Activated CD4-positive, alpha-beta T cell treated with anti-CD3 and anti-CD28 coated beads, Interleukin-2, amount 50 U/mL, for 1 hour (primary cell): Measurements from ENCODE around the gene BOK.
"Not testable (repeated sequence)": the region's sequence is repeated elsewhere in the genome, so short reads cannot be mapped to it uniquely, and the experiment has no call there.

Source experiments
- DNase-seq: peaks from one replicate; pipeline ENCODE4 v3.0.0-alpha.2; 2020

The BOK gene, protein sequence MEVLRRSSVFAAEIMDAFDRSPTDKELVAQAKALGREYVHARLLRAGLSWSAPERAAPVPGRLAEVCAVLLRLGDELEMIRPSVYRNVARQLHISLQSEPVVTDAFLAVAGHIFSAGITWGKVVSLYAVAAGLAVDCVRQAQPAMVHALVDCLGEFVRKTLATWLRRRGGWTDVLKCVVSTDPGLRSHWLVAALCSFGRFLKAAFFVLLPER

DNA sequence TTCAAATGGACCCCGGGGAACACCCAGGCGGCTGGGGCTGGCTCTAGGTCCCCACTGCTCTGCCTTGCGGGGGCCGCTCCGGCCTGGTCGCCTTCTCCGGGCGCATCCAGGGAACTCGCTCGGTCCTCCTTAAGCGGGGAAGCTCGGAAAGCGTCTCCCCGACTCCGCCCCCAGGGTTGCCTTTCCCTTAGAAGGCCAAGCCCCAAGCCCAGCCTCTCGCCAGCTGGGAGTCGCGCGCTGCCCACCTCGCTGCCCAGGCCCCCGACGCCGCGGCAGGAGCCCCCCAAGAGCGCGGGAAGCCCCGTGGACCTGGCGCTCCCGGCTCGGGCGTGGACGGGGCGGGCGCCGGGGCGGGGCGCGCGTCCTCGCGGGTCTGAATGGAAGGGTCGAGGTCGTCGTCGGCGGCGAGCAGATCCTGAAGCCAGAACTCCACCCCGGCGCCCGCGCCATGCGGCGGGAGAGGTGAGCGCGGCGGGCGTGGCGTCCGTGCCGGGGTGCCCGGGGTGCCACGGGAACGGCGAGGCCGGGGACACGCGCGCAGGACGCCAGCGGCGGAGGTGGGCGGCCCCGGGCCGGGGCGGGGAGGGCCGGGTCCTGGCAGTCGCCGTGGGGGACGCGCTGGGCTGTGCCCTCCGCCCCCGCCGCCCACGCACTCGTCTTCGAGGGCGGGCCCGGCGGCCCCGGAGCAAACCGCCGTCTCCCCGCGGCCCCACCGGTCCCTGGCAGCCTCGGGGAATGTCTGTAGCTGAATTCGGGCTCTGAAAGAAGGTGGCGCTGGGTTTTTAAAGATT, at the start of gene BOK:
Gene BOK (plus strand): TSS at position 214 of the 791 bp plus-strand sequence. CDS start 739 bp downstream, outside the sequence.
- no peak for DNase-seq

DNA sequence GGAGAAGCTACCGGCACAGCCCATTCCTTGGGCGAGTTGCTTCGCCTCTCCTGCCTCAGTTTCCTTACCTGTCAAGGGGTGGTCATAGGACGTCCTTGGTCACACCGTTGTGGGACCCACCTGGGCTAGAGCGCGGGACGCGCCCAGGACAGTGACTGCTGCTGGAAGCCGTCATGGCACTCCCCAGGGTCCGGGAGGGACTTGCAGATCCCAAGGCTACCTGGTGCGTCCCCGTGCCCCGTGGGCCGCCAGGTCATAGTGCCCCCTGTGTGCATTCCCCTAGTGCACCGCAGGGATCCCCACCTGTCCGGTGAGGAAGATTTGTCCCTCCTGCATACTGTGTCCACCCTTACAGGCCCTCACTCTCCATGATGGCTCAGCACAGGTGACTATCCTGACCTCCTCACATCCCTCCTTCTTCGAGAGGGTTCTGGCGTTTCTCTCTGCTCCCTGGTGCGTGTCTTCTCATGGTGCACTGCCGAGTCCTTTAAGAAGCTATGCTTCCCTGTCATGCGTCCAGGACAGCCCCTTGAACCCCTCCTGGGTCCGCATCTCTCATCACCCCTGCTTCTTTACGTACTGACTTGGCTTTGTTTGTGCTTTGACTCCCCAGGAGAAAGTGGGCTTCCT, 49.3 kb upstream of the BOK start:
- no peak for DNase-seq

DNA sequence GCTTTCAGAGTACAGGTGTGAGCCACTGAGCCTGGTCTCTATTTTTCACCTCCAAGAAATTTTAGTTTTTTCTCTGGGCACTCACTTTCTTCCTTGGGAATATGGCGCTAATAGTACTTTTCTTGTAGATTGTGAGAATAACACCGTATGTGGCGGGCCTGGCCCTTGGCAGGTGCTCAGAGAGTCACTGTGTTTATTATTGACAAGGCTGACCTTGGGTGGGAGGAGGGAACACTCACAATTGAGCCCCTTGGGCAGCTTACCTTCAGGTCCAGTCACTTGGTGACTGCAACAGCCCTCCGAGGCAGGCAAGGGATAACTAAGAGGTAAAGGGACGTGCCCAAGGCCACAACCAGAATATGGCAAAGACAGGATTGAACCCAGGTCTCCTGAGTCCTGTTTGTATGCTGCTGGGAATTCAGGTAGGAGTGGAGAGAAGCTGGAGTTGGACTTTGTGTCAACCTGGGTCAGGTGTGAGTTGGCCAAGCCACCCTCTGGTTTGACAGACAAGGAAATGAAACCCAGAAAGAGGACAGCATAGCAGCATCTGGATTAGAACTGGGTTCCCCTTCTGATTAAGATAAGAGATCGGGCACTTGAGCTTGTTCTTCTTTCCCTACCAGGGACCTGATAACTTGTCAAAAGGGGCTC, 47.3 kb upstream of the BOK start:
- no peak for DNase-seq

DNA sequence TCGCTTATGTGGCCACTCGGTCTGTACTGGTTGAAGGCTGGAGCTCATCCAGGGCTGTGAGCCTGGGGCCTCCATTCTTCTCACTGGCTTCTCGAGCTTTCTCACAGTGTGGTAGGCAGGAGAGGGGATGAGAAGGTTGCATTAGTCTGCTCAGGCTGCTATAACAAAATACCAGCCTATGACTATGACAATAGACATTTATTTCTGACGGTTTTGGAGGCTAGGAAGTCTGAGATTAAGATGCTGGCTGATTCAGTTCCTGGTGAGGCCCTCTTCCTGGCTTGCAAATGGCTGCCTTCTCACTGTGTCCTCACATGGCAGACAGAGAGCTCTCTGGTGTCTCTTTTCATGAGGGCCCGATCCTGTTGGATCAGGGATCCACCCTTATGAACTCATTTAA, 44.0 kb upstream of the BOK start:
- DNase-seq = no peak

DNA sequence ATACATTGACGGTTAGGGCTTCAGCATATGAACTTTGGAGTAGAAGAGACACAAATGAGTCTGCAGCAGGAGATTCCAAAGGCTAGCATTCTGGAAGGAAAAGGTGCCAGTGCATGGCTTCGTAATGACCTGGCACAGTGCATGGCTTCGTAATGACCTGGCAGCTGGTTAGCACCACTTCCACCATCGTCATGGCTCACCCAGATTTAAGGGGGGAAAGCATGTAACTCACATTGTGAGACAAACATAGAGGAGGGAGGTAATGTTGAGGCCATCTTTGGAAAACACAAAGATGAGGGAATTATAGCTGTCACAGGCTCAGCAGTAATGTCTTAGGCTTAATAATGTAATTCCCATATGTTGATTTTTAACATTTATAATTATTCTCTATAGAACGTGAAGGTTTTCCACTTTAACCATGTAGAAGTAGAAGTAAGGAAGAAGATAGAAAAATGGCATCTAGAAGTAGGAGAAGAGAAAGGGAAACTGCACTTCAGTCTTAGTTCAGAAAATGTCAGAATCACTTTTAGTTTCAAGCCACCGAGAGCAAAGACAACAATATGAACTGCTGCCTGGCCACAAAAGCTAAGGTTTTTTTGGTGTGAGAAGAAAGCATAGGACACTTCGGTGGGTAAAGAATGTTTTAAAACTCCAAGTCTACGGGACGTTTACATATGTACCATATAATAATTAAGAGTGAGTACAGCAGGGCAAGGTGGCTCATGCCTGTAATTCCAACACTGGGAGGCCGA, 43.4 kb upstream of the BOK start:
- DNase-seq = no peak

DNA sequence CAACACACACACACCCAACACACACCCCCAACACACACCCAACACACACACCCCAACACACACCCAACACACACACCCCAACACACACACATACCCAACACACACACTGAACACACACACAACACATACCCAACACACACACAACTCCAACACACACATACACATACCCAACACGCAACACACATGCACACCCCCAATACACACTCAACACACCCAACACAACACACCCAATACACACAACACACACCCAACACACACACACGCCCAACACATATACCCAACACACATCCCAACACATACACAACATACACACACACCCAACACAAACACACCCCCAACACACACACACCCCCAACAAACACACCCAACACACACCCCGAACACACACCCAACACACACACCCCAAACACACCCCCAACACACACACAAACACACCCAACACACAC, 42.0 kb upstream of the BOK start:
- no peak for DNase-seq

DNA sequence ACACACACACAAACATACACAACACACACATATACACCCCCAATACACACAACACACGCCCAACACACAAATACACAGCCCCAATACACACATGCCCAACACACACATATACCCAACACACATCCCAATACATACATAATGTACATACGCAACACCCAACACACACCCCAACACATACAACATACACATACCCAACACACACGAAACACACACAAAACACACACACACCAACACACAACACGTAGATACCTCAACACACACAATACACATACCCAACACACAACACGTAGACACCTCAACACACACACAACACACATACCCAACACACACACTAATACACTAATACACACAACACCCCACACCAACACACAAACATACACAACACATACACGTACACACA, 41.2 kb upstream of the BOK start:
- DNase-seq = no peak

DNA sequence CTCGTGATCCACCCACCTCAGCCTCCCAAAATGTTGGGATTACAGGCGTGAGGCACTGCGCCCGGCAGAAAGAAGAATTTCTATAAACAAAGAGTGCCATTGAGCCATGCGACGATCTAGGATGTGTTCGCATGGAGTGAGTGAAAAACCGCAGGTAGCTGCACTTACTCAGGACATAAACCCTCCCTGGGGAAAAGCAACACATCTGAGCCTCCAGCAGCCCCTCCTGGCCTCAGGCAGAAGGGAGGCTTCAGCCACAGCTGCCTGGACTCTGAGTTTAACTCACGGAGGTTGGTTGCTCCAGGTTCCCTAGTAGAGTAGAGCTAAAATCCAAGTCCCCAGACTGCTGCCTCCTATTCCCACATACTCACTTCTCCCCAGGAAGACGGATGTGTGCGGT, 38.9 kb upstream of the BOK start:
- no peak for DNase-seq

DNA sequence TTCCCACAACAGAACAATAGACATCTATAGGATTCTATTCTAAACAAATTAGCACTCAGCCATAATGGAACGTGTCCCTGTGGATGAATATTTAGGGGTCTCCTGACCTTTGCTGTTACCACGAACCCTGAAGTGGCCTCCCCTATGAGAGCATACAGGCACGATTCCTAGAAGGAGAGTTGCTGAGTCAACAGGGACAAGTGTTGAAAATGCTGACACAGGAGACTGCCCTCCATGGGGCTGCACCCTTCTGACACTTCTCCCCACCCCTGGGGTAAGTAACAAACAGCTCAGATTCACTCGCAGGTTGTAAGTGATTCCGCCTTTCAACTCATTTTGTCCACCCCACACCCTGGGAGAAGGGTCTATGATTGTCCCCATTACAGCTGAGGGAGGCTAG, 36.1 kb upstream of the BOK start:
- DNase-seq = no peak

DNA sequence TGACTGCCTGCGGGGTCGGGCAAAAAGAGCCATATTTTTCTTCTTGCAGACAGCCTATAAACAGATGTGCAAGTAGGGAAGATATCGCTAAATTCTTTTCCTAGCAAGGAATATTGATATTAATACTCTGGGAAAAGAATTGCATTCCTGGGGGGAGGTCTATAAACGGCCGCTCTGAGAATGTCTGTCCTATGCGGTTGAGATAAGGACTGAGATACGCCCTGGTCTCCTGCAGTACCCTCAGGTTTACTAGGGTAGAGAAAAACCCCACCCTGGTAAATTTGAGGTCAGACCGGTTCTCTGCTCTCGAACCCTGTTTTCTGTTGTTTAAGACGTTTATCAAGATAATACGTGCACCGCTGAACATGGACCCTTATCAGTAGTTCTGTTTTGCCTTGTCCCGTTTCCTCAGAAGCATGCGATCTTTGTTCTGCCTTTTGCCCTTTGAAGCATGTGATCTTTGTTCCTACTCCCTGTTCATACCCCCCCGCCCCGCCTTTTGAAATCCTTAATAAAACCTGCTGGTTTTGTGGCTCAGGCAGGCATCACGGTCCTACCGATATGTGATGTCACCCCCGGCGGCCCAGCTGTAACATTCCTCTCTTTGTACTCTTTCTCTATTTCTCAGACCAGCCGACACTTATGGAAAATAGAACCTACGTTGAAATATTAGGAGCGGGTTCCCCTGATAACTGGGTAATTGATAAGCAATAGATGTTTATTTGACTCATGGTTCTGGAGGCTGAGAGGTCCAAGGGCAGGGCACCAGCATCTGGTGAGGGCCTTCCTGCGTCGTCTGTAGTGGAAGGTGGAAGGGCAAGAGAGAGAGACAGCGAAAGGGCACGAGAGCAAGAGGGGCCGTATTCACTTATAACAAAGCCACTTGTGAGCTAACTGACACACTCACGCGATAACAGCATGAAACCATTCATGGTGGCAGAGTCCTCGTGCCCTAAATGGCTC, 32.4 kb upstream of the BOK start:
- not testable (repeated sequence) for DNase-seq

DNA sequence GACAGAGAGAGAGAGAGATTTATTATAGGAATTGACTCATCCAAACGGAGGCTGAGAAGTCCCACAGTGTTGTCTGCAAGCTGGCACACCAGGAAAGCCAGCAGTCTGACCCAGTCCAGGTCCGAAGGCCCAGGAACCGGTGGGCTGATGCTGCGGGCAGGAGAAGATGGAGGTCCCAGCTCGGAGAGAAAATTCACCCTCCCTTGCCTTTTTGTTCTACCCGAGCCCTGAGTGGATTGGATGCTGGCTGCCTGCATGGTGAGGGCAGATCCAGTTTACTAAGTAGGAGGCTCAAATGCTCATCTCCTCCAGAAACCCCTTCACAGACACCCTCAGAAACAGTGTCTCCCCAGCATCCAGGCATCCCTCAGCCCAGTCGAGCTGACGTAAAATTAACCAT, 28.0 kb upstream of the BOK start:
- DNase-seq = no peak

DNA sequence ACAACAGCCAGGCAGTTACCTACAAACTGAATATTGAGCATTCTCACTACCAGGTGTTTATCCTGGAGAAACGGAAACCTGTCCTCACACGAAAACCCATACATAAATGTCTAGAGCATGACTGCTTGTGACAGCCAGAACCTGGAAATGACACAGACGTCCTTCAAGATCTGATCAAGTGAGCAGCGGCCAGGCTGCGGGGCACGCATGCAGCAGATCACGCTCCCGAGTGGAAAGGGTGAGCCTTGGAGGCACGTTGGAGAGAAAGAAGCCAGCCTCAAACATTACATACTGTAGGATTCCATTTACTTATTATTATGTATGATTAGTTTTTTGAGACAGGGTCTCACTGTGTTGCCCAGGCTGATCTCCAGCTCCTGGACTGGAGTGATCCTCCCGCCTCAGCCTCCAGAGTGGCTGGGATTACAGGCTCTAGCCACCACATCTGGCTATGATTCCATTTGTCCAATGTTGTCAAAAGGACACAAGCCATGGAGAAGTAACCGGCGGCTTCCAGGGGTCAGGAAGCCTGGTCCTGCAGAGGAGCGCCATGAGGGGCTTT, 27.3 kb upstream of the BOK start:
- DNase-seq = no peak

DNA sequence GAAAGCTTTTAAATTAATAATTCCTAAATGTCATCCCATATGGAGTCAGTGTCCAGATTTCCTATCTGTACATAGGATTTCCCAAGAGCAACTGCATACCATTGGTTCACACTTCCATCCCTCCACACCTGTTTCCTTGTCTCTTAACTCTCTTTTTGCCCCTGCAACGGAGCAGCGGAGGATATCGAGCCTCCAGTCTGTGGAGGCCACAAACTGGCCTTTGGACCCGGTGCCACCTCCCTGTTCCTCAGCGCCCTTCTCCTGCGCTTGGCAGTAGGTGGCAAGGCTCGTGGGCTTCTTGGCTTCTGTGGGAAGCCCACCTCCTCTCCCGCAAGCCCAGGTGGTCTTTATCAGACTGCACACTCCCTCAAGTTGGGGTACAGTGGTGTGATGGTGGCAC, 26.4 kb upstream of the BOK start:
- DNase-seq = no peak

DNA sequence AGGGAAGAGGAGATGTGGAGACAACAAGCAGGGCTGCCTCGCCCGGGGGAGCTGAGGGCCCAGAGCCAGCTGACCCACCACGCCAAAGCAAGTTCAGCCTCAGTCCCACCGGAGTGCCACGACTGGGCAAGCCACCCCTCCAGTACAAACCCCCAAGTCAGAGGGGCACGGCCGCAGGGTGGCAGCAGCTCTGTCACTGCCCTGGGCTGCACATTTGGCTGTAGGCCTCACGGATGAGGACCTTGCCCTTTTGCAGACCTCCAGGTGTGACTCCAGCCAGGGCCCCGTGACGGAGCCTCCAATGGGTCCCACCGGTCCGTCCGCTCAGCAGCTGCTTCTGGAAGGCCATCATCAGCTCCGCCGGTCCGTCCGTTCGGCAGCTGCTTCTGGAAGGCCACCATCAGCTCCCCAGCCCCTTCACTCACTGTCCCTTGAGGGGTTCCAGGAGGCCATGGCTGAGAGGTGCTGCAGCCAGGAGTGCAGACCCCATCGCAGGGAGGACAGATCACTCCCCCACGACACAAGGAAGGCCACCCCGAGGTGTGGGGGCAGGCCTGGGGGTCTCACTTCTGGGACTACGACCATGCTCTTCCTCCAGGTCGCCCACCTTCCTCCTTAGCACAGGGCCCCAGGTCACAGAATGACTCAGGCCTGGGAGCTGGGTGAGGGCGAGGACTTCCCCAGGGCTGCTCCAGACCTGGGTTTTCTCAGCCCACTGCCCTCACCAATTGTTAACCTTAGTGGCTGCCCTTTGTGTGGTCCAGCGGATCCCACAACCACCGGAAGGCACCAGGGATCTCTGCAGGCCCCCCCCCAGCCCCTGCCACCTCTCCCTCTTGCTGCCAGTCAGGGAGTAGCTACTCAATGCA, 25.6 kb upstream of the BOK start:
- DNase-seq = no peak

DNA sequence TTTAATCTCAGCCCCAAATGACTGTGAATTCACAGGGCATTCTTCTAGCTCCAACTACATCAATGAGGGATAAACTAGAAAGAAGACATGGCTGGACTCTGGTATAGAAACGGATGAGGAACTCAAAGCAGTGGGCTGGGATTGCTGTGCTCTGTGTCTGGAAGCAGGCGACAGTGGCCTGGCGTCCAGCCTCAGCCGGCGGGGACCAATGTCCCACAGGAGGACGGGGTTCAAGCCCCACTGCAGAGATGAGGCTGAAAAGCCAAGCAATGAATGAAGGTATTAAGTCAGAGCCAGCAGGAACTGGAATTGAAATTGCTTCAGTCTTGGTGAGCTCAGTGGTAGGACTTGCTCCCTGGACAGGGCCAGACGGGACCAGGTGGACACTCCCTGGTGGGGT, 24.3 kb upstream of the BOK start:
- no peak for DNase-seq

DNA sequence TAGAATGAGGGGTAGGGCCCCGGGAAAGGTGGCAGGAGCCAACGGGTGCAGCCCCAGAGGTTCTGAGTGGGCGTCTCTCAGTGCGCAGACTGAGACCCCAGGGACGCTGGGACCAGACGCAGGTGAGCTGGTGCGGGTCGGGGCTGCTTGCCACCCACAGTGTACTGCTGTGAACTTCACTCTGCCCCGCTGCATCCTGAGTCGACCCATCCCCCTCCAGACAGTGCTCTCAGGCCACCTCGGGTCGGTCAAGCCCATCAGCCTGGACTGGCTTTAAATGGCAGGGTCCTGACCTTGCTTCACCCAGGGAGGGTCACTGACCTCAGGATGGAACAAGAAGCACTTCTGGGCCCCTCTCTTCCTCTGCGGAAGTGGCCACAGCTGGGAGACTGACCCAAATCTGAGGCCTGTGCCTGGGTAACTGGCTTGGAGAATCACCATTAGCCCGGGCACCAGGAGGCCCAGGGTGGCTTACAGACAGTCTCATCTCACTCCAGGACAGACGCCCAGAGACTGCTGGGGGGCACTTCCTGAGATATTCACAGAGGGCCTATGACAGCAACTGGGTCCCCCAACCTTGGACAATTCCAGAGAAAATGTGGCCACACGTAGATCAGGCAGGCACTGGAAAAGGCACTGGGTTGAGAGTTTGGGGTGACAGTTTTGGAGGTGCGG, 23.7 kb upstream of the BOK start:
- DNase-seq = no peak

DNA sequence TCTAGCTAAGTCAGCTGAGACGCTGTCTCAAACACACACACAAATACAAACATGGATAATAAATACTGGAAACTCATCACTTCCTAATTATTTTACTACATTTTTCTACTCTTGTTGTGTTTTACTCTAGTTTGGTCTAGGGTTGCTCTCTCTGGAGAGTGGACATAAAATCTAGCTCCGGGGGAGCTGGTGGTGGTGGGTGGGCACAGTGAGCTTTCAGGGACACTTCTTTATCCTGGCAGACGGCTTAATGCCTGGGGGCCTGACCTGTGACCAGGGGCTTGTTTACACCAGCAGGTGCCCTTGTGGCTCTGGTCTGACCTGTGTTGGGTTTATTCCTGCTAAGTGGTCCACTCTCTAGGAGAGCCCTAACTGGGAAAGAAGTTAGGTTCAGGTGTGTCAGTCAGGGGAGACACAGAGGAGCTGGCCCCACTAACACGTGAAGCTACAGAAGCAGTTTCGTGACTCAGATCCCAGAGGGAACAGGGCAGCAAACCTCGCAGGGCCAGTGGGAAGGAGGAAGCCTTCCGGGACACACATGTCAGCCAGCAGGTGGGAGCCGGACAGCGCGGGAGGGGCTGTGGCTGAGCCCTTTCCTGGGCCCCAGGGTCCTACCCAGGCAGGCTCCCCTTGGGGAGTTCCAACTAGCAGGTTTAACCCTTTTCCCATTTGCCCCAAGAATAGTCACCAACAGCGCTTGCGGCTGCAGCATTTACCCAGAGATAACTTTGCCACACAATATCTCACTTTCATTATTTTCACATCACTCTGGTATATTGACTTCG, 22.5 kb upstream of the BOK start:
- DNase-seq = no peak

DNA sequence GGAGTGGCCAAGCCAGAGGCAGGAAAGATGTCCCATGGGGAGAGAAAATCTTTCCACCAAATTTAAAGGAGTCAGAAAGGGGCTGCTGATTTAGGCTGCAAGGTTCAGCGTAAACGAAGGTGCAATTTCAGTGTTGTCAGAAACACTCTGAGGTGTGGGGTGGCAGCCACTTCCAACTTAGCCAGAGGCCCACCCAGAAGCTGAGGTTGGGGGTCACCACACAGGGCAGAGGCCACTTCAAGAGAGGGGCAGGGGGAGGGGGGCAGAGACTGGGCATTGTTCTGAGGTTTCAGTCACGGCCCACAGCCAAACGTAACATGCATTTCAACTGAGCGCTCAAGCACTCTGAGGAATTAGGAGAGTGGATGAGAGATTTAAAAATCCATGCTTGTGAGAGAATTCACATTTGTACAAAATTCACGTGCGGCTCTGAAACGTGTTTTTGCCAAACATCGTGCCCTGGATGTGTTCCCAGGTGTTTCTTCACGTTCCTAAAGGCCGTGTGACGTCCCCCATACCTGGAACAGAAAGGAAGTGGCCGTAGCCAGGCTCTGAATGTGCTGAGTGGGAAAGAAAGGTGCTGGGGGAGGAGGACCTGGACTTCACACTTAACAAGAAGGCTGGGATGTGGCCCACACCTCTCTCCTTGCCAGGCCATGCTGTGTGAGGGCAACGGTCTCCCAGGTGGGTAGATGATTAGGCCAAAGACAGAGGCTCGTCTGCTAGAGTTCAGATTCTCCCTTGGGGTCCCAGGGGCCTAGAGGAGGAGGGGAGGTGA, 19.5 kb upstream of the BOK start:
- no peak for DNase-seq
